WTC11 (cell line): ENCODE results near the gene FGF5.

ENCODE experiments used
- TEAD4 ChIP-seq: sonication (generic); formaldehyde crosslinking; IDR thresholded peaks from 2 replicates; pipeline ENCODE4 v1.8.0; 2022; ENCODE audit warnings: mild to moderate bottlenecking, missing genetic modification reagents
- TF ChIP-seq, protein P1 (sequence below): fragments of 200-600 bp; IDR thresholded peaks from 2 replicates; pipeline ENCODE4 v1.8.0; 2022; ENCODE audit warnings: antibody characterized with exemption

DNA sequence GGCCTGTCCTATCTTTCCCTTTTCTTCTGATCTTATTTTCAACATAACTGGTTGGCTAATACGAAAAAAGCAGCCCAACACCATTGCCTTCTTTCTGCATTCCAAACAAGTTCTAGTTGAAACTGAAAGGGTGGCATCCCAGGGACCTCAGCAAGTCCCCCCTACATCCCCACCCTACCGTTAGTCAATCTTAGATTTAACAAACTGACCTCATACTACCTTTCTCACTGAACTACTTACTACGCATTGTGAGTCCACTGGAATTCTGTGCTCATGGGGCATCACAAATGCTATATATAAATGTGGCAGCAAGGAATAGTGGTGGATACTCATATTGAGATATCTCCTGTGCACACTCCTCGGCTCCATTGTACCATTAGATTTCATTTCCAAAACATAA lies 33.1 kb upstream of the FGF5 start:
- TF ChIP-seq, protein P1, sequence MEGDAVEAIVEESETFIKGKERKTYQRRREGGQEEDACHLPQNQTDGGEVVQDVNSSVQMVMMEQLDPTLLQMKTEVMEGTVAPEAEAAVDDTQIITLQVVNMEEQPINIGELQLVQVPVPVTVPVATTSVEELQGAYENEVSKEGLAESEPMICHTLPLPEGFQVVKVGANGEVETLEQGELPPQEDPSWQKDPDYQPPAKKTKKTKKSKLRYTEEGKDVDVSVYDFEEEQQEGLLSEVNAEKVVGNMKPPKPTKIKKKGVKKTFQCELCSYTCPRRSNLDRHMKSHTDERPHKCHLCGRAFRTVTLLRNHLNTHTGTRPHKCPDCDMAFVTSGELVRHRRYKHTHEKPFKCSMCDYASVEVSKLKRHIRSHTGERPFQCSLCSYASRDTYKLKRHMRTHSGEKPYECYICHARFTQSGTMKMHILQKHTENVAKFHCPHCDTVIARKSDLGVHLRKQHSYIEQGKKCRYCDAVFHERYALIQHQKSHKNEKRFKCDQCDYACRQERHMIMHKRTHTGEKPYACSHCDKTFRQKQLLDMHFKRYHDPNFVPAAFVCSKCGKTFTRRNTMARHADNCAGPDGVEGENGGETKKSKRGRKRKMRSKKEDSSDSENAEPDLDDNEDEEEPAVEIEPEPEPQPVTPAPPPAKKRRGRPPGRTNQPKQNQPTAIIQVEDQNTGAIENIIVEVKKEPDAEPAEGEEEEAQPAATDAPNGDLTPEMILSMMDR = no peak
- TF ChIP-seq TEAD4 (CRISPR knock-in tag) = no peak
